ENCODE data around the gene ITPR2. TPM values are rescaled to one million over a fixed set of nuclear protein-coding genes. Genes with fewer than 3 reads are reported as not detected.
"Not testable (repeated sequence)": the region's sequence is repeated elsewhere in the genome, so short reads cannot be mapped to it uniquely, and the experiment has no call there.

Gene ITPR2
- polyA plus RNA-seq, 12 donors = 2.6 to 10.1 (median 4.6) TPM; not detected in 1

GRCh38 chr12:26789731-26790644 is 43.0 kb downstream of the ITPR2 start:
- no peak for DNase-seq

GRCh38 chr12:26786865-26787514 is 46.0 kb downstream of the ITPR2 start:
- no peak for DNase-seq

- no peak for DNase-seq
These were observed 46.5 kb downstream of the ITPR2 start for GRCh38 chr12:26786491-26786864.

- not testable (repeated sequence) for DNase-seq
These were observed 49.1 kb downstream of the ITPR2 start for GRCh38 chr12:26783816-26784379.

- DNase-seq = no peak
These were observed 49.9 kb downstream of the ITPR2 start for GRCh38 chr12:26783131-26783526.

GRCh38 chr12:26782372-26783130 is 50.4 kb downstream of the ITPR2 start:
- DNase-seq = no peak

GRCh38 chr12:26780656-26781055 is 52.3 kb downstream of the ITPR2 start:
- not testable (repeated sequence) for DNase-seq

- not testable (repeated sequence) for DNase-seq
These were observed 54.7 kb downstream of the ITPR2 start for GRCh38 chr12:26778173-26778775.

GRCh38 chr12:26777236-26777635 is 55.8 kb downstream of the ITPR2 start:
- no peak for DNase-seq

GRCh38 chr12:26775991-26776390 is 57.0 kb downstream of the ITPR2 start:
- DNase-seq = not testable (repeated sequence)

- no peak for DNase-seq
These were observed 59.5 kb downstream of the ITPR2 start for GRCh38 chr12:26773313-26774104.

GRCh38 chr12:26771861-26772260 is 61.1 kb downstream of the ITPR2 start:
- DNase-seq = no peak

GRCh38 chr12:26770239-26771070 is 62.5 kb downstream of the ITPR2 start:
- DNase-seq = no peak

- DNase-seq = no peak
These were observed 63.4 kb downstream of the ITPR2 start for GRCh38 chr12:26769611-26770010.

- DNase-seq = no peak
These were observed 64.1 kb downstream of the ITPR2 start for GRCh38 chr12:26768611-26769603.

GRCh38 chr12:26767865-26768264 is 65.1 kb downstream of the ITPR2 start:
- no peak for DNase-seq

- no peak for DNase-seq
These were observed 65.9 kb downstream of the ITPR2 start for GRCh38 chr12:26767116-26767515.

- no peak for DNase-seq
These were observed 70.8 kb downstream of the ITPR2 start for GRCh38 chr12:26762186-26762585.
